Measurements from ENCODE around the gene NAV2.

DNA sequence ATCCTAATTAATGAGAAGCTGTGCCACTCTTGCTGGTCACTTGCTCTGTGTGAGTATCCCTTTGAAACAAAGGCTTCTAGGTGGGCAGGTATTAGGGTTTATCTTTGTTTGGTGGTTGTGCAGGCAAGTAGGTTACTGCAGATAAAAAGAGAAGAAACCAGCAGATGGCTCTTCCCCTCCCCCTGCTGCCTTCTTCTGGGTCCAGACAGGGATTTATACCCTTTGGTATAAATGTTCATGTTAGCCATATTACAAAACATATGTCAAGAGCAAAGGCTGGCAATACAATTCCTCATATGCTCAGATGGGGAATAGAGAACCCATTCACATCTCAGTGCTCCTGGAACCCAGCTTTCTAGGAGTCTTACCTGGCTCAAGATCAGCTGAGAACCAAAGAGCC, 109.9 kb downstream of the NAV2 start:
- TF ChIP-seq CTCF (IDR thresholded peaks at IDR 0.05) (no peak), POLR2A (IDR thresholded peaks at IDR 0.05) (no peak)
